Common myeloid progenitor, CD34-positive (primary cell): ENCODE data around the gene SHISA5.
"Not testable (repeated sequence)": the region's sequence is repeated elsewhere in the genome, so short reads cannot be mapped to it uniquely, and the experiment has no call there.

ENCODE experiments used
- CTCF ChIA-PET: fragments of 350-600 bp; sonication (Branson Sonifier 250); formaldehyde crosslinking; loops from one replicate; lab custom pipeline; 2021; ENCODE audit warnings: antibody characterized with exemption; lab: Charles Lee
- POLR2A ChIA-PET: fragments of 350-600 bp; sonication (Branson Sonifier 250); formaldehyde crosslinking; loops from one replicate; lab custom pipeline; 2021; ENCODE audit warnings: antibody characterized with exemption; lab: Charles Lee
- DNase-seq, 3 donors: peaks; one replicate each; pipeline versions ENCODE4 v3.0.0 to v3.0.0-alpha.2; 2013
- H3K27ac ChIP-seq, 2 experiments: 1 replicate in 1 of 2; 2 replicates in 1 of 2; pipeline ENCODE4 v1.7.0; 2013; ENCODE audit warnings: inconsistent platforms in 2 of 2, low read length in 2 of 2, mild to moderate bottlenecking in 2 of 2, low read depth in 1 of 2, moderate library complexity in 1 of 2; ENCODE audit not compliant: severe bottlenecking in 2 of 2, insufficient read depth in 1 of 2, poor library complexity in 1 of 2
- H3K27me3 ChIP-seq, 5 experiments: replicated peaks in 2 of 5; 1 replicate in 3 of 5; 2 replicates in 2 of 5; pipeline versions ENCODE4 v1.6.1 to v1.7.0; 2013; ENCODE audit warnings: low read length in 4 of 5, mild to moderate bottlenecking in 2 of 5, moderate library complexity in 2 of 5, inconsistent platforms in 1 of 5; ENCODE audit not compliant: insufficient read depth in 5 of 5, control insufficient read depth in 4 of 5
- H3K36me3 ChIP-seq, 4 experiments: 1 replicate in 2 of 4; 2 replicates in 2 of 4; pipeline versions ENCODE4 v1.6.1 to v1.7.0; 2013; ENCODE audit warnings: low read length in 3 of 4, control low read depth in 1 of 4, mild to moderate bottlenecking in 1 of 4; ENCODE audit not compliant: control insufficient read depth in 4 of 4, insufficient read depth in 4 of 4
- H3K4me1 ChIP-seq, 4 experiments: 1 replicate in 3 of 4; 2 replicates in 1 of 4; pipeline versions ENCODE4 v1.6.1 to v1.7.1; 2013; ENCODE audit warnings: low read length in 3 of 4, mild to moderate bottlenecking in 3 of 4, control low read depth in 1 of 4, inconsistent platforms in 1 of 4, moderate library complexity in 1 of 4; ENCODE audit not compliant: control insufficient read depth in 4 of 4, insufficient read depth in 4 of 4; ENCODE audit errors: control extremely low read depth in 1 of 4
- H3K4me3 ChIP-seq, 7 experiments: 1 replicate in 4 of 7; 2 replicates in 3 of 7; pipeline versions ENCODE4 v1.5.1 to v1.7.0; 2013; ENCODE audit warnings: mild to moderate bottlenecking in 7 of 7, low read length in 6 of 7, moderate library complexity in 6 of 7, inconsistent platforms in 2 of 7, low read depth in 2 of 7, control low read depth in 1 of 7; ENCODE audit not compliant: insufficient read depth in 4 of 7, control insufficient read depth in 1 of 7; ENCODE audit errors: extremely low read depth in 1 of 7
- H3K9me3 ChIP-seq, 5 experiments: 1 replicate in 4 of 5; 2 replicates in 1 of 5; pipeline versions ENCODE4 v1.6.1 to v1.7.1; 2013; ENCODE audit warnings: low read length in 4 of 5, mild to moderate bottlenecking in 2 of 5, inconsistent platforms in 1 of 5, low read depth in 1 of 5, moderate library complexity in 1 of 5; ENCODE audit not compliant: control insufficient read depth in 4 of 5, insufficient read depth in 2 of 5; ENCODE audit errors: control extremely low read depth in 1 of 5
- WGBS: methylation state at CpG from one replicate; pipeline ENCODE4 v1.1.5; 2013; ENCODE audit not compliant: insufficient coverage; 5-methylcytosine and 5-hydroxymethylcytosine counted together

The SHISA5 gene

DNA sequence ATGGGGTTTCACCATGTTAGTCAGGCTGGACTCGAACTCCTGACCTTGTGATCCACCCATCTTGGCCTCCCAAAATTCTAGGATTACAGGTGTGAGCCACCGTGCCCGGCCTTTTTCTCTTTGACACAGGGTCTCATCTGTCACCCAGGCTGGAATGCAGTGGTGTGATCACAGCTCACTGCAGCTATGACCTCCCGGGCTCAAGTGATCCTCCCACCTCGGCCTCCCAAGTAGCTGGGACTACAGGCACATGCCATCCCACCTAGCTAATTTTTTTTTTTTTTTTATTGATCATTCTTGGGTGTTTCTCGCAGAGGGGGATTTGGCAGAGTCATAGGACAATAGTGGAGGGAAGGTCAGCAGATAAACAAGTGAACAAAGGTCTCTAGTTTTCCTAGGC, 21.2 kb downstream of the SHISA5 start:
- H3K27me3 ChIP-seq, H3K36me3 ChIP-seq, DNase-seq, H3K4me3 ChIP-seq, H3K27ac ChIP-seq, CTCF ChIA-PET, H3K9me3 ChIP-seq: not testable (repeated sequence)
- H3K4me1 ChIP-seq = peaks cover 0 to 17% (median 11%) of the 10 kb centered on the region in 4 experiments
- POLR2A ChIA-PET = interaction anchor here (0.7 kb wide), 1 partner anchor 289 kb away, joined by 5 read pairs; no protein-coding TSS in a partner anchor
- WGBS = 100% methylated on average over 3 of the region's 6 CpGs

DNA sequence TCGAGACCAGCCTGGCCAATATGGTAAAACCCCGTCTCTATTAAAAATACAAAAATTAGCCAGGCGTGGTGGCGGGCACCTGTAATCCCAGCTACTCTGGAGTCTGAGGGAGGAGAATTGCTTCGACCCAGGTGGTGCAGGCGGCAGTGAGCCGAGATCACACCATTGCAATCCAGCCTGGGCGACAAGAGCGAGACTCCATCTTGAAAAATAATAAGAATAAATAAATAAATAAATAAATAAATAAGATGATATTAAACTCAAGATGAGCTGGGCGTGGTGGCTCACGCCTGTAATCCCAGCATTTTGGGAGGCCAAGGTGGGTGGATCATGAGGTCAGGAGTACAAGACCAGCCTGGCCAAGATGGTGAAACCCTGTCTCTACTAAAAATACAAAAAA, 23.1 kb downstream of the SHISA5 start:
- POLR2A ChIA-PET, H3K36me3 ChIP-seq, H3K4me3 ChIP-seq, H3K9me3 ChIP-seq, H3K27ac ChIP-seq, DNase-seq, H3K27me3 ChIP-seq: not testable (repeated sequence)
- CTCF ChIA-PET = interaction anchor here (1.2 kb wide), 1 partner anchor 17 kb away, joined by 5 read pairs; no protein-coding TSS in a partner anchor
- WGBS = 100% methylated on average over 4 of the region's 11 CpGs
- H3K4me1 ChIP-seq = peaks cover 0 to 18% (median 11%) of the 10 kb centered on the region in 4 experiments

DNA sequence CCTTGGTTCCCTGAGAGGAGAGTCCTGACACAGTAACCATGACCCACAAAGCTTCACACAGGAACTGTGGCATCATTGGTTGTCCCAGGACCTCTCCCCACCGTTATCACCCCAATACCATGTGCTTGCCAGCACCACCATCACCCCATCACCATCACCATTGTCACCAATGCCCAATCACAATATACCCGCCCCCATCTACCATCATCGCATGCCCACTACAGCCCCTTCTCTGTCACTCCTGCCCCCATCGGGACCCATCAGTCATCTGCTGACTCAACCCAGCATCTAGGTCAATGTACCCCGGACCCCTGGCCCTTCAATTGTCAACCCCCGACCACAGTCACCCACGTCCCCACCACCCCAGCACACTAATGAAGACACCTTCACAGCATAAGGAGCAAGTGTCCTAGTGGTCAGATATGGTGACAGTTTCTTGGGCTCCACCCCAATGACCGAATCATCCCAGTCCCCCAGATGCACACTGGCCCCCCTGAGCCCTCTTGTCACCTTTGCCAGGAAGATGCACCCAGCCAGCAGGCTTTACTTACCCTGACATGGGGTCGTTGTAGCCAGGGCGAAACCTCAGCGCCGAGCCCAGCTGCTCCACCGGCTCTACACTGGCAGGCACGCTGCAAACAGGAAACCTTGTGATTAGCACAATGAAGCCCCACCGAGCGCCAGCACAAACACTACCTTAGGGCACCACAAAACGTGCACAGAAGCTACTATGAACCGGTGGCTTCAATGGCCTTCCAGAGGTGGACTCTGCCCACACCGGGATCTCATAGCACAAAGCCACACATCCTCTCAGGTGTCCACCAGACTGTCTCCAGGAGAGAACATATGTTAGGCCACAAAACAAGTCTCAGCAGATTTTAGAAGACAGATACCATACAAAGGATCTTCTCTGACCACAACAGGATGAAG, 25.1 kb downstream of the SHISA5 start:
- Histone ChIP-seq H3K27ac (no peak overlapping the region), H3K4me3 (peak overlapping the region in 1 of 7 experiments; percentile 30), H3K9me3 (no peaks in the 10 kb centered on the region), H3K4me1 (peaks cover 0 to 19% (median 11%) of the 10 kb centered on the region in 4 experiments), H3K27me3 (no peaks in the 10 kb centered on the region), H3K36me3 (no peaks in the 10 kb centered on the region)
- 75% methylated on average over 16 of the region's 19 CpGs for WGBS
- peak; percentile 22 to 84 (median 73) for DNase-seq
- ChIA-PET POLR2A (no interaction called here), CTCF (interaction anchor here (1.0 to 1.1 kb wide), 2 partner anchors 30 to 41 kb away, joined by 3 read pairs; no protein-coding TSS in a partner anchor)

DNA sequence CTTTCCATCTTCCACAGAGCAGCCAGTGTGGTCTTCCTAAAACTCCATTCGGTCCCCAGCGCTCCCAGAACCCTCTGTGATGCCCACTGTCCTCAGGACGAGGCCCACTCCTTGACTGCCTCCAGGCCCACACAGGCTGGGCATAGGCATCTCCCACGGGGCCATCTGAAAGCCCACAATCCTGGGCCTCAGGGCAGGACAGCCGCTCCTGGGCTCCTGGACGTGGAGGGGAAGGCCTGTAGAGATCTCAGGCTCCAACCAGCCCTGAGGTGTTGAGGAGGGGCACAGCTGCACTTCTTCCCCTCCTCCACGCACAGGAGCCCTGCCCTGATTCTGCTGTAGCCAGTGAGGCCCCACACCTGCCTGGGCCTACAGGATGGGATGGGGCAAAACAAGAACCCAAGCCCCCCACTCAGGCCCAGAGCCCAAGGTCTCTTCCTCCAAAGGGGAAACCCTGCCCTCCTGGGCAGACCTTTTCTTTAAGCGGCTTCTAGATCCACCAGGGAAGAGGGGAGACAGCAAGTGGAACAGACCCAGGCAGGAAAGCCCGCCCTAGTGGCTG, 25.9 kb downstream of the SHISA5 start:
- Histone ChIP-seq H3K27ac (no peak overlapping the region), H3K4me3 (no peak overlapping the region), H3K27me3 (no peaks in the 10 kb centered on the region), H3K36me3 (no peaks in the 10 kb centered on the region), H3K9me3 (no peaks in the 10 kb centered on the region), H3K4me1 (peaks cover 0 to 28% (median 16%) of the 10 kb centered on the region in 4 experiments)
- 99% methylated on average over 6 of the region's 9 CpGs for WGBS
- ChIA-PET CTCF (no interaction called here), POLR2A (no interaction called here)
- DNase-seq = no peak

DNA sequence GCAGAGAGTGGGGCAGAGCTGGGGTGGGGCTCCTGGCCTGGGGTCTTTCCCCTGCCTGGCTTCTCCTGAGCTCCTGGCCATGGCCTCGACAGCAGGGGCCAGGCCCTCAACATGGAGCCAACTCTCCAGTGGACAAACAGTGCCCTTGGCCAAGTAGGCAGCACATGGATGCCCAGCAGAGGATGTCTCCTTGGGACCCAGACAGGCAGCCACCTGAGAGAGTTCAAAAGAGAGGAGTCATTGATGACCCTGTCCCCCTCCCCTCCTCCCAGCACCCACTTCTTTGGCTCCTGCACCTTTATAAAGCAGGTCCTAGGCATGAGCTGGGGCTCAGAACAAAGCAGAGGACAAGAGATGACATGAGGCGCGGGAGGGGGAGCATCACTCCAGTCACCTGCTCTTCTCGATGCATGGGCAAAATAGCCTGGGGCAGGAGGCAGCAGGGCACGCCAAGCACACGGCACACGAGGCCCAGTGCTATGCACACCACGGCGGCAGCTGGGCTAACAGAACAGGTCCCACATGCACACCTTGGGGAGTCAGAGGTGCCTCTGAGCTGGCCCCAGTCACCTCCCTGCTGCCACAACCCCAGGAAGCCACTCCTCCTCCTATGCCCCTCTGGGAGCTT, 27.4 kb downstream of the SHISA5 start:
- H3K36me3 ChIP-seq = no peaks in the 10 kb centered on the region
- H3K4me3 ChIP-seq = no peak overlapping the region
- ChIA-PET POLR2A (interaction anchor here (0.6 to 0.7 kb wide), 2 partner anchors 18 to 32 kb away, joined by 4 to 5 read pairs; no protein-coding TSS in a partner anchor), CTCF (interaction anchor here (0.9 to 6.1 kb wide), 2 partner anchors 30 to 31 kb away, joined by 5 to 44 read pairs; partner anchors contain the start of gene SHISA5)
- no peaks in the 10 kb centered on the region for H3K9me3 ChIP-seq
- no peak overlapping the region for H3K27ac ChIP-seq
- no peaks in the 10 kb centered on the region for H3K27me3 ChIP-seq
- DNase-seq = no peak
- peaks cover 0 to 39% (median 27%) of the 10 kb centered on the region in 4 experiments for H3K4me1 ChIP-seq
- 97% methylated on average over 9 of the region's 9 CpGs for WGBS

DNA sequence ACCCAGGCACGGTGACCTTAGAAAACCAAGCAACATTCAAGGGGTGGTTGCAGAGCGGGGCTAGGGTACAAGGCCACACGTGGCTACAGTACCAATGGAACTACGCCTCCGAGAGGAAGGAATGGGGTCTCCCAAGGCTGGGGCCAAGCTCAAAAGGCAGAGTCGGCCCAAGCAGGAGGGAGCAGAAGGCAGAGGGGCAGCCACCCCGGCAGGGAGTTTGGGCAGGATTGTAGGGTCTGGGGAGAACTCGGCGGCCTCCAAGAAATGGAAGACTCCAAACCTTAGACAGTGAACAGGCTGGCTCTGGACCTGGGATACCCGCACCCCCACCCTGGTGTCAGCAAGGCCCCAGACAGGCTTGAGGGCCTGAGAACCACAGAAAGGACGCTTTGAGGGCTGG, 28.8 kb downstream of the SHISA5 start:
- DNase-seq = no peak
- no peaks in the 10 kb centered on the region for H3K27me3 ChIP-seq
- peaks cover 0 to 47% (median 34%) of the 10 kb centered on the region in 4 experiments for H3K4me1 ChIP-seq
- H3K36me3 ChIP-seq = peaks cover 0 to 3% (median under 1%) of the 10 kb centered on the region in 4 experiments
- no peaks in the 10 kb centered on the region for H3K9me3 ChIP-seq
- WGBS = 97% methylated on average over 9 of the region's 11 CpGs
- CTCF ChIA-PET = interaction anchor here (1.0 to 6.1 kb wide), 2 partner anchors 31 to 39 kb away, joined by 4 to 44 read pairs; partner anchors contain the start of gene SHISA5
- no peak overlapping the region for H3K27ac ChIP-seq
- POLR2A ChIA-PET = no interaction called here
- no peak overlapping the region for H3K4me3 ChIP-seq
